GM19238 (cell line): ENCODE data around the gene MBOAT7.

Source experiments
- DNase-seq: peaks from one replicate; pipeline ENCODE4 v3.0.0; 2011; ENCODE audit warnings: low spot score; ENCODE audit not compliant: insufficient read length

Gene MBOAT7

GRCh38 chr19:54145541-54146158, 43.7 kb downstream of the MBOAT7 start:
- no peak for DNase-seq

- DNase-seq, result no peak
Observed at GRCh38 chr19:54142166-54142780, 47.1 kb downstream of the MBOAT7 start.

- DNase-seq, result no peak
Observed at GRCh38 chr19:54141356-54141755, 48.0 kb downstream of the MBOAT7 start.

- no peak for DNase-seq
Observed at GRCh38 chr19:54138489-54139256, 50.7 kb downstream of the MBOAT7 start.

- peak; percentile 51 for DNase-seq
Observed at GRCh38 chr19:54137699-54138488, 51.5 kb downstream of the MBOAT7 start, which contains the start of gene CNOT3. Gene CNOT3 (plus strand): TSS chr19:54137762. CDS start chr19:54142979, 5,217 bp downstream.

GRCh38 chr19:54136864-54137698, 52.3 kb downstream of the MBOAT7 start:
- peak; percentile 99 for DNase-seq

GRCh38 chr19:54136086-54136863, 53.1 kb downstream of the MBOAT7 start:
- no peak for DNase-seq

GRCh38 chr19:54133957-54134590, 55.3 kb downstream of the MBOAT7 start:
- DNase-seq, result no peak

- no peak for DNase-seq
Observed at GRCh38 chr19:54133312-54133956, 55.9 kb downstream of the MBOAT7 start.

- DNase-seq, result no peak
Observed at GRCh38 chr19:54129617-54129996, 59.8 kb downstream of the MBOAT7 start.

GRCh38 chr19:54128796-54129616, 60.4 kb downstream of the MBOAT7 start:
- DNase-seq, result no peak

- DNase-seq, result no peak
Observed at GRCh38 chr19:54128441-54128725, 61.0 kb downstream of the MBOAT7 start.

- no peak for DNase-seq
Observed at GRCh38 chr19:54127688-54128440, 61.5 kb downstream of the MBOAT7 start.

- DNase-seq, result no peak
Observed at GRCh38 chr19:54125713-54126112, 63.7 kb downstream of the MBOAT7 start.

- DNase-seq, result no peak
Observed at GRCh38 chr19:54124393-54124792, 65.0 kb downstream of the MBOAT7 start.

- no peak for DNase-seq
Observed at GRCh38 chr19:54123682-54124081, 65.7 kb downstream of the MBOAT7 start.
